Measurements from ENCODE around the gene CACUL1.

DNA sequence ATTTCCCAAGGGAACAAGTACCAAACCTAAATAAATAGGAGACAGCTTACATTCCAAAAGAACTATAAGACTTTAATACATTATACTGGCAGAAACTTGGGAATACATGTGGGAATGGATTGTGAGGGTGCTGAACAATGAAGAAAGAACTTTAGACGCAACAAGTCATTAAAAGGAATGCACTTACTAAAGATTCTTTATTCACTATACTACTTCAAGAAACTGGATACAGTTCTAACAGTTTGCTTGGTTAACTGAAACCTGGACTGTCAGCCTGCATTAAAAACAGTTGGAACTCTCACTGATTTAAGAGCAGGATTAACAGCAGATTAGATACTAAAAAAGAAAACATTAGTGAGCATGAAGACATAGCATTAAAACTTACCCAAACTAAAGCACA, 12.0 kb downstream of the CACUL1 start:
- TF ChIP-seq, protein P1, sequence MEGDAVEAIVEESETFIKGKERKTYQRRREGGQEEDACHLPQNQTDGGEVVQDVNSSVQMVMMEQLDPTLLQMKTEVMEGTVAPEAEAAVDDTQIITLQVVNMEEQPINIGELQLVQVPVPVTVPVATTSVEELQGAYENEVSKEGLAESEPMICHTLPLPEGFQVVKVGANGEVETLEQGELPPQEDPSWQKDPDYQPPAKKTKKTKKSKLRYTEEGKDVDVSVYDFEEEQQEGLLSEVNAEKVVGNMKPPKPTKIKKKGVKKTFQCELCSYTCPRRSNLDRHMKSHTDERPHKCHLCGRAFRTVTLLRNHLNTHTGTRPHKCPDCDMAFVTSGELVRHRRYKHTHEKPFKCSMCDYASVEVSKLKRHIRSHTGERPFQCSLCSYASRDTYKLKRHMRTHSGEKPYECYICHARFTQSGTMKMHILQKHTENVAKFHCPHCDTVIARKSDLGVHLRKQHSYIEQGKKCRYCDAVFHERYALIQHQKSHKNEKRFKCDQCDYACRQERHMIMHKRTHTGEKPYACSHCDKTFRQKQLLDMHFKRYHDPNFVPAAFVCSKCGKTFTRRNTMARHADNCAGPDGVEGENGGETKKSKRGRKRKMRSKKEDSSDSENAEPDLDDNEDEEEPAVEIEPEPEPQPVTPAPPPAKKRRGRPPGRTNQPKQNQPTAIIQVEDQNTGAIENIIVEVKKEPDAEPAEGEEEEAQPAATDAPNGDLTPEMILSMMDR (IDR thresholded peaks at IDR 0.05): no peak
- TF ChIP-seq POLR2A (IDR thresholded peaks at IDR 0.05): no peak
- TF ChIP-seq POLR2AphosphoS5 (IDR thresholded peaks at IDR 0.05): no peak

Data from breast epithelium (tissue), 3 donors.